Frontal cortex (tissue), 4 donors: Measurements from ENCODE around the gene HSPH1. TPM values are rescaled to one million over a fixed set of nuclear protein-coding genes. Genes with fewer than 3 reads are reported as not detected.
A peak's percentile ranks its signal among the peaks of the same experiment; 100 is the strongest.
"Not testable (repeated sequence)": the region's sequence is repeated elsewhere in the genome, so short reads cannot be mapped to it uniquely, and the experiment has no call there.

Experiments used
- DNase-seq, 2 donors: peaks; one replicate each; pipeline ENCODE4 v3.0.0; 2012; ENCODE audit warnings: low spot score in 2 of 2
- FAIRE-seq: peaks from 2 replicates; lab custom pipeline; 2012; peaks lifted over from hg19 to GRCh38; lab: Jason Lieb, UNC
- total RNA-seq: library from RNA; depleted of rRNA; stranded (reverse); fragments of >200 nt; gene quantifications from one replicate; pipeline ENCODE4 v1.2.3, GENCODE V29; 2014
- donor health status: control.
- donor health status: control.
- donor health status: control.

Gene HSPH1
- total RNA-seq, 1 donor from 2014 or later, result 77.5 TPM

DNA sequence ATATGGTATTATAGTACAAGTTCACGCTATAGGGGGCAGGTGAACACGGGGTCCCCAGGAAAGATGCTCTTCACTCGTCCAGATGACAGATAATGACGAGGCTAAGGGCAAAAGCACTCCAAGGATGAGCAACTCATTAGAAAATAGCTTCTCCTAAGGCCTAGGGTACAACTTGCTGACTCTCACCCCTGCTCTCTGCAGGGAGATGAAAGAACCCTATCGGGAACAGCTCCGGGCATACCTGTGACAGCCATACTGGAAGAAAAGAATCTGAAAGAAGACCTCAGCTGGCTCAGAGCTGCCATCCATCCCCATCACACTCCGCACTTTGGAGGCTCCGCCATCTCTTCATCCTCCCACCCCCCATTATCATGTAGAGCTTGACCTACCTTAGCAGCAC lies 17.5 kb upstream of the HSPH1 start:
- FAIRE-seq (no peak), DNase-seq (no peak)

DNA sequence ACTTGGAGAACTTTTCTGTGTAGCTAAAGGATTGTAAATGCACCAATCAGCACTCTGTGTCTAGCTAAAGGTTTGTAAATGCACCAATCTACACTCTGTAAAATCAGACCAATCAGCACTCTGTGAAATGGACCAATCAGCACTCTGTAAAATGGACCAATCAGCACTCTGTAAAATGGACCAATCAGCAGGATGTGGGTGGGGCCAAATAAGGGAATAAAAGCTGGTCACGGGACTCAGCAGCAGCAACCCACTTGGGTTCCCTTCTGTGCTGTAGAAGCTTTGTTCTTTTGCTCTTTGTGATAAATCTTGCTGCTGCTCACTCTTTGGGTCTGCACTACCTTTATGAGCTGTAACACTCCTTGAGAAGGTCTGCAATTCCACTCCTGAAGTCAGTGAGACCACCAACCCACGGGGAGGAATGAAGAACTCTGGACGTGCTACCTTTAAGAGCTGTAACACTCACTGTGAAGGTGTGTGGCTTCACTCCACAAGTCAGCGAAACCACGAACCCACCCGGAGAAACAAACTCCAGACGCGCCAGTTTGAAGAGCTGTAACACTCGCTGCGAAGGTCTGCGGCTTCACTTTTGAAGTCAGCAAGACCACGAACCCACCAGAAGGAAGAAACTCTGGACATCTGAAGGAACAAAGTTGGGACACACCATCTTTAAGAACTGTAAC lies 16.2 kb upstream of the HSPH1 start:
- DNase-seq, FAIRE-seq: not testable (repeated sequence)

GRCh38 chr13:31175847-31176532 lies 14.3 kb upstream of the HSPH1 start:
- DNase-seq, result no peak
- no peak for FAIRE-seq

GRCh38 chr13:31174018-31174417 lies 12.3 kb upstream of the HSPH1 start:
- DNase-seq, result peak in 1 of 2 donors; percentile 41
- no peak for FAIRE-seq

DNA sequence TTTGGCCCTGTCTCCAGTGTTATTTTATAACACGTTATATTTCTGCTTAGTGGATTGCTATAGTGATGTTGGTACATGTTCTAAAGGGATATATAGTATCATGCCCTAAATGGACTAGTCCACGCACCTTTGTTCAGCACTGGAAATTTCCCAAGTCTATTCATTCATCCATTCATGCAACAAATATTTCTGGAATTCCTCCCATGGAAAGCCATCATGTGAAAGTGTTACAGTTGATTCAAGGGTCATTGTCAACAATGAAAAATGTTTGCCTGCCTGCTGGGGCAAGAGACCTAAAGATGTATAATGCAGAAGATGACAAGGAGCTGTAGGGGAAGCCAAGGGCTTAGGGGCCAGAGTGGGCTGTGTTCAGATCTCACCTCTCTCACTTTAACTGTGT lies 10.8 kb upstream of the HSPH1 start:
- DNase-seq (no peak), FAIRE-seq (no peak)

DNA sequence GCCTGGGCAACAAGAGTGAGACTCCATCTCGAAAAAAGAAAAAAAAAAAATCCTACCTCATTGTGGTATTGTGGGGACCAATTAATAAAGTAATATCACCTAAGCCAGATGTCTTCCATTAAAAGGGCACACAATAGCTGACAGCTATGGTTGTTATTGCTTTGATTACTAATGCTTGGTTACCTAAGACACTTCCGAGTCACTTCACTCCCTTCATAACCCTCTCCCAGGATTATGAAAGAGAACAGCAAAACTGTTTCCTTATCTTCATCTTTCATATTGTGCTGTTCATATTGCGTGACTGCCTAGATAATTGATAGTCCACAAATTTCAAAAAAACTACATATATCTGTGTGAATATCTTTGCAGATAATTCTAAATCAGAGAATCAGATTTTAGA lies 10.3 kb upstream of the HSPH1 start:
- DNase-seq (no peak), FAIRE-seq (no peak)

DNA sequence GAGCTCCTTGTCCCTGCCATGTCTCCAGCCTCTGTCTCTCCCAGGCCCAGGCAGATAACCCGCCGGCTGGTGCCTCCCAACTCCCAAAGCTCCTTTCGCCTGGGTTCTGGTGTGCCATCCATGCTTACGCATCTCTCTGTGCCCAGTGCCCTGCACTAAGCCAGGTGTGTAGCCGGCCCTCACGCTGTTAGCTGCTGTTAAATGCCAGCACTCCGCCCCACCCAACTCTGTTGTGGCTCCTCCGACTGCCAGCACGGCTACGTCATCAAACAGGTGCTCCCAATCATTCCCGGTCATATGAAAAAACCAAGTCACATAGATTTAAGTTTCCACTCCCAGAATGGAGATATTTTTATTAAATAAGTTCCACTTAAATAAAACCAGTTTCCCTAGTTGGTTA lies 7.0 kb upstream of the HSPH1 start:
- DNase-seq (no peak), FAIRE-seq (no peak)

GRCh38 chr13:31168166-31168565 lies 6.5 kb upstream of the HSPH1 start:
- FAIRE-seq (no peak), DNase-seq (no peak)

DNA sequence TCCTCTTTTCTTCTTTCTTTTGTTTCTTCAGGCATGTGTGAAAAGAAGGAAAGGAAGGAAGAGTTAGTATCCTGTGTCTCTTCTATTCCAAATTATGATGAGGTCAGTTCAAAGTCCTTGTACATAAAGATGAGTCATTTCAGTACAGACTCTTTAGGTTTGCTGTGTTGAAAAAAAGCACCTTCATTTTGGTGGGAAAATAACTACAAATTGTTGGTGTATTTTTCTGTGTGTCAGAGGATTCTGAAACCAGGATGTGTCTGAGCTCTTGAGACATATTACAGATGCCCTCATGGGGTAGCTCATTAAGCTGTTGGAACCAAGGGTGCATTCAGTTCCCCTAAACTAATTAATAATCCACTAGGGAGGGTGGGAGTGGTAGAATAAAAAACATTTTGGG lies 5.8 kb upstream of the HSPH1 start:
- FAIRE-seq (no peak), DNase-seq (no peak)

DNA sequence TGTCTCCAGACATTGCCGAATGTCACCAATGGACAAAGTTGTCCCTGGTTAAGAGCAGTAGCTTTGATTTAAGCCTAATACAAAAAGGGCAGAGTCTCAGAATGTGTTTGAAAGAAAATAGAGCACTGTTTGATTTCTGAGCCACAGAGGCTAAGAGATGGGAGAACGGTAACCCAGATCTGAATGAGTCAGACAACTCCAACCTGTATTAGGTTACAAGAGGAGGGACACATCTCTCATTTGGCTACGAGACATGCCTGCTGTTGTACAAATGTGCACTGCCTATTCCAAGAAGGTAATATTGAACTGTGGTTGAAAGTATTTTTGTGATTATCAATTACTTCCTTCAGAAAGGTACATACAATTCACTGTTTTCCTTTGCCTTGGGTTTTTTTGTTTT lies 4.9 kb upstream of the HSPH1 start:
- FAIRE-seq (no peak), DNase-seq (no peak)

DNA sequence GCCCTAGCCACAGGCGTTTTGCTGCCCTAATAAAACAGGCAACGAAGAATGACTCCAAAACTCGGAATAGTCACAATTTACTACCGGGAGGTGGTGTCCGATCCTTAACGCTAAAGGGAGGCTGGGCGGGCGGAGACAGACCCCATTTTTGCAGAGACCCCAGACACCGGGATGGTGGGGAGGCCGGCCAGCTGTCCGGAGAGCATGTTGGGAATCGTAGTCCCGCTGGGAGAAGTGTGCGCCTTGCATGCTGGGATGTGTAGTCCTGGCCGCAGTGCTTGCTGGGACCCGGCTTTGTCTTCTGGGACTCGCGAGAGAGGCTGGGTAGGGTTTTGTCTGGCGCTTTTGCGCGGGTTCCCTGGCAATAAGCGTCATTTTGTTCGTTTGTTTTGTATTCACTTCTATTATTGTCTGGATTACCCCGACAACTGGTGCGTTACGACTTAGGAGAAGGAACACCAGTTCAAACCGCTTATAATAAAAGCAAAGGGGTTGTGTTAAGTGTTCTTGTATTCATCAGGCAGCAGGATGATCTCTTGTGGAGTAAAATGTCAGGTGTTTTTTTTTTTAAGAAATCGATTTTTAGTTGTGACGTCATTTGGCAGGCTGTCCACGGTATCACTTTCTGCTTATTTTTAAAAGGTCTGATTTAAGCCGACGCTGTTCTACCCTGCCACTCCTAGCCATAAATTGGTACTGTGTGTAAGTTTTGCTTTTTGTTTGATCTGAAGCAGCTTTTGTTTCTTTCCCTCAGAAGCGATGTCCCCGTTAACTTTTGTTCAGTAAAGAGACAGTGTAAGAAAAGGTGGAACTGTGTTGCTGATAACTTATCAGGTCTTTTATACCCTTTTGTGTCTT lies 676 bp upstream of the HSPH1 start:
- FAIRE-seq (no peak), DNase-seq (peak; percentile 82 to 83)

- FAIRE-seq (no peak), DNase-seq (peak in 1 of 2 donors; percentile 33)
Observed at GRCh38 chr13:31160857-31161556, 697 bp downstream of the HSPH1 start.

DNA sequence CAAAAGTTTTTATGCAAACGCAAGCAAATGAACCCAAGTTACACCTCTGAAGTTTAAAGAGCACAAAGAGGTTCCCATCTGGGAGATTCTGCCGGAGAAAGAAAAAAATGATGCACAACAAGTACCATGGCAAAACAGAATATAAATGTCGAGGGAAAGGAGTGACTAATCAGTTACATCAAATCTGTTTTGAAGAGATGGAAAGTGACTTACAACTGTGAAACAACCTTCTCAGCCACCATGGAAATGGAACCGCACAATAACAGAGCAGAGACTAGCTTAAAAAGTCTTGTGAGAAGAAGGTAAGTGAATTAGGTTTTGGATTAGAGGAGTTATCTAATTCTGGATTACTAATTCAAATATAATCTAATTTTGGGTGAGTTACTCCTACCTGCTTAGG lies 2.4 kb downstream of the HSPH1 start:
- FAIRE-seq (no peak), DNase-seq (no peak)

DNA sequence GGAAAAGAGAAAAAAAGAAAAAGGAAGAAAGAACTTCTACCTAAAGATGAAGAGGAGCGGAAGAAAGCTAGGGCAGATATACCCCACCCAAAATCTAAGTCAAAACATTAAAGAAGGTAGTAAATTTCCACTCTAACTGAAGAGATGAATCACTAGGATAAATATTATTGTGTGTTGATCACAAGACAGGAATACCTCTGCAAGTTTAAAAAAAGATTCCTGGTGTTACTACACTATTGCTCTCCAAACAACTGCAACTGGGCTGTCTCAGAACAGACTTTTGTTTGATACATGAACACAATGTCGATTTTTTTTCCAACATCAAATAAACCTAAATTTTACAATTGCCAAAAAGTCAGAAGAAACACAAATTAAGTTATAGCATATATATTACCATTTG lies 6.8 kb downstream of the HSPH1 start:
- DNase-seq (no peak), FAIRE-seq (no peak)

GRCh38 chr13:31151837-31152236 lies 9.9 kb downstream of the HSPH1 start:
- FAIRE-seq (no peak), DNase-seq (no peak)

- FAIRE-seq (no peak), DNase-seq (no peak)
Observed at GRCh38 chr13:31150315-31150985, 11.3 kb downstream of the HSPH1 start.

DNA sequence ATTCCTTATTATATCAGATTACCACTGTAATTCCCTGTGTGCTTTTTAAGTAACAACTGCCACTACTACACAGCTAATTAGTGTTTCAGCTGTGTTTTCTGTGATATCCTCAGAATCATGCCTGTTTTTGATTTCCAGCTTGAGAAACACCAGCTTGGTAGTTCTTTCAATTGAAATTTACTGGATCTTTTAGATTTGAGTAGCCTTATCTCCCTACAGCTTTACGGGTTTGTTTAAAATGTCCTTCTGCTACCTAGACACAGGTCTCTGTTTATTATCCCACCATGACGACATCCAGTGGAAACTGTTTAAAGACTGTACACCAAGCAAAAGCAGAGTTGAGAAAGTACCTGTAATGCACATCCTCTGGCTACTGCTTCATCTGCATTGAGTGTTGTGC lies 12.1 kb downstream of the HSPH1 start:
- FAIRE-seq (no peak), DNase-seq (no peak)

DNA sequence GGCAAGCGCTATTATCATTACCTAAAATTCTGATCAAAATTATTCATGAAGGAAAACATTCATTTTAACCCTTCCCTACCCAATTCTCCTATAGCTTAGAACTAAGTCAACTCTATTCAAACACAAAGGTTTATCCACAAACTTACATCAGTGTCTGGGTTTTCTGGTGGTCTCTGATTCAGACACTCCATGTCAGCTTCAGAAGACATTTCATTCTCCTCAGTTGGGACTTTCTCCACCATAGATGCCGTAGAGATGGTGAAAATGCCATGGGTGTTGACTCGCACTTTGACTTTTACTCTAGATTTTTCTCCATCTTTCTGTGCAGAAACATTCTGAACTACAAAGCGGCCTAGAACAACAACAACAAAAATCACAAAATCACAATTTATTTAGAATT lies 16.3 kb downstream of the HSPH1 start:
- no peak for FAIRE-seq

DNA sequence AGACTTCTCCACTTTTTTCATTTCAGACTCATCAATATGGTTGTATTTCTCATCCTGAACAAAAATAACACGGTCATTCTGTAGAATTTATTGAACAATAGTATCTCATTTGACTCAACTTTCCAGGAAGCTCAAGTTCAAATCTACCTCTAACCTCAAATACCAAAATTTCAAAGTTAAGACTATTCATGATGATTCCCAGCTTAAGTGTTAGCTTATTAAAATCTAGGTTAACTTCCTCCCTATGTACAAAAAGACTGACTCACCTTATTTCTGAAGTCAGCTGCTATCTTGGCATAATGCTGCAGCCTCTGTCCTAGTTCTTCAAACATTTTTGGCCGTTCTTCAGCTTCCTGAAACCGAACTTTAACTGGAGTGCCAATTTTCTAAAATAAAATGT lies 23.2 kb downstream of the HSPH1 start:
- no peak for DNase-seq
- no peak for FAIRE-seq

More for the DNA sequence above, 16.3 kb downstream of the HSPH1 start:
- DNase-seq, result no peak

DNA sequence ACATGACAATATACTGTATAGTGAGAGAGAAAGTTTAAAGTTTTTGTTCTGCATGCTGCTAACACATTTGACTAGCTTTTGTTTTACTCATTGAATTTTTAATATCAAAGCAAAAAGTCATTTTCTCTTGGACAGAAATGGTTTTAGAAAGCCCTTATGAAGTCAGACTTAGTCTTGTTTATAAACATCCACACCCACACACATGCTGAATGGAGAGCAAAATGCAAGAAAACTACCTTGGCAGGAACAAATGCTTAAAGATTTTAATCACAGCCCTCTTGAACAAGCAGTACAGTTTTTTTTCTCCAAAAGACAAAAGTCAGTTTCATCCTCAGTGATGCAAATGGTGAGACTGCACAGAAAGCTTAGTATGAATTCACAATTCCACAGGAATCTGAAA lies 25.0 kb downstream of the HSPH1 start:
- FAIRE-seq, result no peak
- DNase-seq, result no peak
